ENCODE measurements around the gene ARMC6. TPM values are rescaled to one million over a fixed set of nuclear protein-coding genes. Genes with fewer than 3 reads are reported as not detected.
A peak's percentile ranks its signal among the peaks of the same experiment; 100 is the strongest.

Gene ARMC6
- total RNA-seq, 6 experiments from 2014 or later, result 30.2 to 41.7 (median 32.5) TPM

DNA sequence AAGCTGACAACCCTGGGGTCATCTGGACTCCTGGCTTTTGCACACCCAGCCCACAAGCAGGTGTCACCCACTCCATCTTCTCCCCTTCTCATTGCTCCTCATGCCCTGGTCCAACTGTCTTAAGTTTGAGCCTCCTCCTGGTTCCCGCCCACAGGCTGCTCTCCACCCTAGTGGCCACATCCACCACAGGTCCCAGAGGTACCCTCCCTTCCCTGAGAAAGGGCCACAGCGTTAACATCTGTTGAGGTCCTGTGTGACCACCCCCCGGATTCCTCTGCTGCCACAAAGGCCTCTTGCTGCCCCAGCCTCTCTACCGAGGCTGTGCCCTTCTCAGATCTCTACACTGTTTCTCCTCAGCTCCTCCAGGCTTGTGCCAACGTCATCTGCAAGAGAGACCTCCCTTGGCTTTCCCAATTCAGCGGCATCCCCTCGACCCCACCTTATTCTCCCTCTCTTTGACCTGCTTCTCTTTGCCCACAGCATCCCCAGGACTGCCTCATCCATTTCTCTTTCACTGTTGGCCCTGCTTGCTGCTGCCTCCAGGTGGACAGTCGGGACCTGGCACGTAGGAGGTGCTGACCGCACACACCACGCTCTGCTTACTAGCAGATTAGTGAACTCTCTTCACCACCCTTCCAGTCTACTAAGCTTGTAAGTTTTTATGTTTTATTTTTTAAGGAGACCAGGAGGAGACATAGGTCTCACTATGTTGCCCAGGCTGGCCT is 33.3 kb upstream of the ARMC6 start:
- Mint-ChIP-seq H3K4me3 (no peak overlapping the region; the same call in 1 of the 2 replicates), H3K27me3 (ENCODE audit: insufficient read depth) (peaks cover 10% of the 10 kb centered on the region), H3K4me1 (ENCODE audit: low read depth) (peaks cover 28% of the 10 kb centered on the region), H3K36me3 (ENCODE audit: low read depth) (peaks cover 36% of the 10 kb centered on the region), H3K9me3 (no peaks in the 10 kb centered on the region), H3K27ac (no peak overlapping the region; the same call in 1 of the 2 replicates)
- DNase-seq, result no peak
- TF ChIP-seq, protein P1, sequence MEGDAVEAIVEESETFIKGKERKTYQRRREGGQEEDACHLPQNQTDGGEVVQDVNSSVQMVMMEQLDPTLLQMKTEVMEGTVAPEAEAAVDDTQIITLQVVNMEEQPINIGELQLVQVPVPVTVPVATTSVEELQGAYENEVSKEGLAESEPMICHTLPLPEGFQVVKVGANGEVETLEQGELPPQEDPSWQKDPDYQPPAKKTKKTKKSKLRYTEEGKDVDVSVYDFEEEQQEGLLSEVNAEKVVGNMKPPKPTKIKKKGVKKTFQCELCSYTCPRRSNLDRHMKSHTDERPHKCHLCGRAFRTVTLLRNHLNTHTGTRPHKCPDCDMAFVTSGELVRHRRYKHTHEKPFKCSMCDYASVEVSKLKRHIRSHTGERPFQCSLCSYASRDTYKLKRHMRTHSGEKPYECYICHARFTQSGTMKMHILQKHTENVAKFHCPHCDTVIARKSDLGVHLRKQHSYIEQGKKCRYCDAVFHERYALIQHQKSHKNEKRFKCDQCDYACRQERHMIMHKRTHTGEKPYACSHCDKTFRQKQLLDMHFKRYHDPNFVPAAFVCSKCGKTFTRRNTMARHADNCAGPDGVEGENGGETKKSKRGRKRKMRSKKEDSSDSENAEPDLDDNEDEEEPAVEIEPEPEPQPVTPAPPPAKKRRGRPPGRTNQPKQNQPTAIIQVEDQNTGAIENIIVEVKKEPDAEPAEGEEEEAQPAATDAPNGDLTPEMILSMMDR (IDR thresholded peaks at IDR 0.05), result peak; percentile 54

DNA sequence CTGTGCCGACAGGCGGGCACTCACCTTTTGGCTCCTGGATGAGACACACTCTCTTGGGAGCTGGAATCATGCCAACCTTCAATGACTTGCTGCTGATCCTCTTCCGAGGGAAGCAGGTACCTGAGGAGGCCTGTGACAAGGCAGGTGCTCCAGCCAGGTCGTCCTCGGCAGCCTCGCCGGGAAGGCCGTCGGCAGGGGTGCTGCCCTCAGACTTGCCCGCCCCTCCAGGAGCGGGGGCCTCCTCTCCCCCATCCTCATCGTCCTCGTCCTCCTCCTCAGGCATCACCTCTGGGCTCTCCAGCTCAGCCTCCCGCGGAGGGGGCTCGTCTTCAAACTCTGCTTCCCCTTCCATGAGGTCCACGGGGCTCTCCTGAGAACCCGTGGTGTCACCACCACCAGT is 29.3 kb upstream of the ARMC6 start:
- TF ChIP-seq, protein P1 (IDR thresholded peaks at IDR 0.05), result no peak
- Mint-ChIP-seq H3K4me3 (no peak overlapping the region), H3K27ac (no peak overlapping the region), H3K4me1 (ENCODE audit: low read depth) (peaks cover 11% of the 10 kb centered on the region), H3K27me3 (ENCODE audit: insufficient read depth) (peaks cover 10% of the 10 kb centered on the region; the same call in 1 of the 2 replicates), H3K9me3 (no peaks in the 10 kb centered on the region), H3K36me3 (ENCODE audit: low read depth) (peaks cover 43% of the 10 kb centered on the region)
- DNase-seq, result no peak

DNA sequence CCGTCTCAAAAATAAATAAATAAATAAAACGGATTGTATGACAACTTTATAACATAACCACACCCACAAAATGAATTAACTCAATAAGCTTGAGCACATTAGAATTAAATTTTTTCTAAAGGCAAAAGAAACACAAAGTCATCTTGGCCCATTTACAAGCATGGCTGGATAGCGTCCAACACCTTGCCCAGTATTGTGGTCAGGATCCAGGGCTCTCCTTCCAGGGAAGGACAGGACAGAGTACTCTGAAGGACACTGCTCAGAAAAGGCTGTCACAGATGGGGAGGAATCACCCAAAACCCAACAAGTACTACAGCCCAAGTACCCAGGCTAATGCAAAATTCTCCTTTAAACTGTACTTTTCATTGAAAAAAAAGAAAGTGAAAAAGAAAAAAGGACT is 27.2 kb upstream of the ARMC6 start:
- H3K4me3 Mint-ChIP-seq, result no peak overlapping the region
- H3K27me3 Mint-ChIP-seq (ENCODE audit: insufficient read depth), result peaks cover 2% of the 10 kb centered on the region
- H3K4me1 Mint-ChIP-seq (ENCODE audit: low read depth), result no peaks in the 10 kb centered on the region
- DNase-seq, result no peak
- peaks cover 45% of the 10 kb centered on the region for H3K36me3 Mint-ChIP-seq (ENCODE audit: low read depth)
- H3K27ac Mint-ChIP-seq, result no peak overlapping the region
- TF ChIP-seq, protein P1 (IDR thresholded peaks at IDR 0.05), result no peak
- H3K9me3 Mint-ChIP-seq, result no peaks in the 10 kb centered on the region

DNA sequence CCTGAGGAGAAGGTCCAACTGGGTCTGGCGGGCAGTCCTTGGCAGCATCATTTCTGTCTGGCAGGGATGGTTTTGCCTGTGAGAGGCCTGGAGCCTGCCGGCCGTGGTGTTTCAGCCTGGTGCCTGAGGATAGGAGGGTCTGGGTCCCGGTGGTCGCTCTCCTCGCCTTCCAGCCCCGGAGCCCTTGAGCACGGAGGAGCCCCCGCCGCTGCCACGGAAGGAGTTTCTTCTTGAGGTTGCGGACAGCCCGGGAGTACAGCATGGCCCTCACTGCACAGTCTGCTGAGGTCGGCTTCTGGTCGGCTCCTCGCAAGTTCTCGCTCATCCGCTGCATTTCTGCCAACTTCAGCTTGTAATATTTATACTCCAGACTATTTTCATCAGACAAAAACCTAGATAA is 23.5 kb upstream of the ARMC6 start:
- H3K27me3 Mint-ChIP-seq (ENCODE audit: insufficient read depth), result peaks cover 2% of the 10 kb centered on the region
- H3K9me3 Mint-ChIP-seq, result no peaks in the 10 kb centered on the region
- DNase-seq, result no peak
- no peaks in the 10 kb centered on the region for H3K4me1 Mint-ChIP-seq (ENCODE audit: low read depth)
- TF ChIP-seq, protein P1 (IDR thresholded peaks at IDR 0.05), result no peak
- no peak overlapping the region for H3K27ac Mint-ChIP-seq
- no peak overlapping the region for H3K4me3 Mint-ChIP-seq
- peaks cover 40% of the 10 kb centered on the region for H3K36me3 Mint-ChIP-seq (ENCODE audit: low read depth)

DNA sequence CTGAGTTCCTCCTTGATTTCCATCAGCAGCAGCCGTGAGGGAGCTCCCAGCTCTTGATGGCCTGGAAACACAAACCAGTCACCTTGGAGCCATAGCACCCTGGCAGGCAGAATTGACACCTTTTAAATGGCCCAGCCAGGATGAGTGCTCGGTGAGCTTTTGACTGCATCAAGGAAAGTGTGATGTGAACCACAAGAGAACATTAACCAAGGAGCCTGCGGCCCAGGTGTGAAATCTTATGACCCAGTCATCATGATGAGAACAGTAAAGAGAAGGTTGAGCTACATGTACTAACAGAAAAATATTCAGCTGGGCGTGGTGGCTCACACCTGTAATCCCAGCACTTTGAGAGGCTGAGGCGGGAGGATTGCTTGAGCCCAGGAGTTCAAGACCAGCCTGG is 22.9 kb upstream of the ARMC6 start:
- H3K4me3 Mint-ChIP-seq, result no peak overlapping the region
- peaks cover 37% of the 10 kb centered on the region for H3K36me3 Mint-ChIP-seq (ENCODE audit: low read depth)
- TF ChIP-seq, protein P1 (IDR thresholded peaks at IDR 0.05), result no peak
- H3K9me3 Mint-ChIP-seq, result no peaks in the 10 kb centered on the region
- DNase-seq, result no peak
- peaks cover 2% of the 10 kb centered on the region for H3K27me3 Mint-ChIP-seq (ENCODE audit: insufficient read depth)
- H3K4me1 Mint-ChIP-seq (ENCODE audit: low read depth), result no peaks in the 10 kb centered on the region
- peak overlapping the region; percentile 8; the same call in 1 of the 2 replicates for H3K27ac Mint-ChIP-seq

Data from HFFc6 (cell line).